Vagina (tissue), 2 donors: ENCODE measurements around the gene SERINC1. TPM values are rescaled to one million over a fixed set of nuclear protein-coding genes. Genes with fewer than 3 reads are reported as not detected.
A peak's percentile ranks its signal among the peaks of the same experiment; 100 is the strongest.

Experiments used
- DNase-seq, 2 donors: peaks; one replicate each; pipeline ENCODE4 v3.0.0-alpha.2; 2017; ENCODE audit errors: extremely low spot score in 2 of 2
- H3K27ac ChIP-seq: fragments of 200-600 bp; sonication (generic); one replicate; pipeline ENCODE4 v1.5.1; 2019
- H3K27me3 ChIP-seq: fragments of 200-600 bp; sonication (generic); one replicate; pipeline ENCODE4 v1.5.1; 2019
- H3K36me3 ChIP-seq, 2 donors: fragments of 200-600 bp; sonication (generic); one replicate each; pipeline ENCODE4 v1.5.1; 2017 to 2019
- H3K4me1 ChIP-seq: fragments of 200-600 bp; sonication (generic); one replicate; pipeline ENCODE4 v1.5.1; 2019
- H3K4me3 ChIP-seq, 2 donors: fragments of 200-600 bp; sonication (generic); 1 replicate in 1 of 2; 2 replicates in 1 of 2; pipeline ENCODE4 v1.5.1; 2016 to 2019
- H3K9me3 ChIP-seq: fragments of 200-600 bp; sonication (generic); one replicate; pipeline ENCODE4 v1.5.1; 2019
- CTCF ChIP-seq, 3 experiments: fragments of 450-650 bp in 2 of 3; fragments of 200-600 bp in 1 of 3; sonication (generic) in 1 of 3; IDR thresholded peaks; one replicate each; pipeline ENCODE4 v1.5.1; 2017 to 2019; ENCODE audit warnings: antibody characterized with exemption in 3 of 3, mild to moderate bottlenecking in 2 of 3, moderate library complexity in 2 of 3
- POLR2A ChIP-seq, 2 donors: fragments of 450-650 bp; IDR thresholded peaks; one replicate each; pipeline ENCODE4 v1.6.1; 2017; ENCODE audit warnings: antibody characterized with exemption in 2 of 2, mild to moderate bottlenecking in 2 of 2, moderate library complexity in 2 of 2
- POLR2AphosphoS5 ChIP-seq, 2 donors: sonication (generic); formaldehyde crosslinking; IDR thresholded peaks; one replicate each; pipeline ENCODE4 v1.9.0; 2017; ENCODE audit warnings: antibody characterized with exemption in 2 of 2, mild to moderate bottlenecking in 2 of 2, low read depth in 1 of 2; ENCODE audit not compliant: insufficient read depth in 1 of 2
- intact Hi-C: fragments of 100-400 bp; cut with DNase I; formaldehyde crosslinking; loops from one replicate; pipeline ENCODE4 v1.15.1; 2023
- total RNA-seq: library from RNA; depleted of rRNA; stranded (reverse); fragments of >200 nt; gene quantifications from one replicate; pipeline ENCODE4 v1.2.3, GENCODE V29; 2016

The SERINC1 gene
- total RNA-seq, 1 donor from 2014 or later: 150 TPM

GRCh38 chr6:122494665-122495272, 23.2 kb upstream of the SERINC1 start:
- no peaks in the 10 kb centered on the region for H3K4me1 ChIP-seq
- no peak overlapping the region for H3K4me3 ChIP-seq
- H3K27me3 ChIP-seq: no peaks in the 10 kb centered on the region
- intact Hi-C loops: no loop called here
- no peak overlapping the region for H3K27ac ChIP-seq
- H3K36me3 ChIP-seq: no peaks in the 10 kb centered on the region
- TF ChIP-seq CTCF (IDR thresholded peaks at IDR 0.05) (no peak), POLR2A (IDR thresholded peaks at IDR 0.05) (no peak), POLR2AphosphoS5 (IDR thresholded peaks at IDR 0.05; ENCODE audit: insufficient read depth in 1 of 2, low read depth in 1 of 2) (no peak)
- DNase-seq: no peak
- H3K9me3 ChIP-seq: no peaks in the 10 kb centered on the region

GRCh38 chr6:122491919-122492555, 20.4 kb upstream of the SERINC1 start:
- Histone ChIP-seq H3K27ac (no peak overlapping the region), H3K36me3 (no peaks in the 10 kb centered on the region), H3K9me3 (no peaks in the 10 kb centered on the region), H3K27me3 (no peaks in the 10 kb centered on the region), H3K4me1 (no peaks in the 10 kb centered on the region), H3K4me3 (no peak overlapping the region)
- TF ChIP-seq POLR2A (IDR thresholded peaks at IDR 0.05) (no peak), CTCF (IDR thresholded peaks at IDR 0.05) (peak; percentile 47 to 69 (median 68)), POLR2AphosphoS5 (IDR thresholded peaks at IDR 0.05; ENCODE audit: insufficient read depth in 1 of 2, low read depth in 1 of 2) (no peak)
- no peak for DNase-seq
- intact Hi-C loops: no loop called here

GRCh38 chr6:122490607-122491006, 19.0 kb upstream of the SERINC1 start:
- DNase-seq: no peak
- Histone ChIP-seq H3K27ac (no peak overlapping the region), H3K4me3 (no peak overlapping the region), H3K4me1 (no peaks in the 10 kb centered on the region), H3K36me3 (no peaks in the 10 kb centered on the region), H3K27me3 (no peaks in the 10 kb centered on the region), H3K9me3 (no peaks in the 10 kb centered on the region)
- no peak for TF ChIP-seq POLR2A (IDR thresholded peaks at IDR 0.05)
- intact Hi-C loops: no loop called here

GRCh38 chr6:122484760-122485159, 13.2 kb upstream of the SERINC1 start:
- H3K4me1 ChIP-seq: no peaks in the 10 kb centered on the region
- no peak for TF ChIP-seq POLR2A (IDR thresholded peaks at IDR 0.05)
- TF ChIP-seq POLR2AphosphoS5 (IDR thresholded peaks at IDR 0.05; ENCODE audit: insufficient read depth in 1 of 2, low read depth in 1 of 2): no peak
- no peak for TF ChIP-seq CTCF (IDR thresholded peaks at IDR 0.05)
- DNase-seq: no peak
- H3K9me3 ChIP-seq: no peaks in the 10 kb centered on the region
- H3K4me3 ChIP-seq: no peak overlapping the region
- no peak overlapping the region for H3K27ac ChIP-seq
- H3K36me3 ChIP-seq: no peaks in the 10 kb centered on the region
- intact Hi-C loops: no loop called here
- no peaks in the 10 kb centered on the region for H3K27me3 ChIP-seq

GRCh38 chr6:122482750-122483080, 11.1 kb upstream of the SERINC1 start:
- Histone ChIP-seq H3K36me3 (no peaks in the 10 kb centered on the region), H3K4me3 (no peak overlapping the region), H3K9me3 (no peaks in the 10 kb centered on the region), H3K27ac (no peak overlapping the region), H3K4me1 (no peaks in the 10 kb centered on the region), H3K27me3 (no peaks in the 10 kb centered on the region)
- TF ChIP-seq CTCF (IDR thresholded peaks at IDR 0.05) (no peak), POLR2AphosphoS5 (IDR thresholded peaks at IDR 0.05; ENCODE audit: insufficient read depth in 1 of 2, low read depth in 1 of 2) (no peak), POLR2A (IDR thresholded peaks at IDR 0.05) (no peak)
- no peak for DNase-seq
- intact Hi-C loops: no loop called here
